ENCODE data around the gene L1CAM.

The L1CAM gene

DNA sequence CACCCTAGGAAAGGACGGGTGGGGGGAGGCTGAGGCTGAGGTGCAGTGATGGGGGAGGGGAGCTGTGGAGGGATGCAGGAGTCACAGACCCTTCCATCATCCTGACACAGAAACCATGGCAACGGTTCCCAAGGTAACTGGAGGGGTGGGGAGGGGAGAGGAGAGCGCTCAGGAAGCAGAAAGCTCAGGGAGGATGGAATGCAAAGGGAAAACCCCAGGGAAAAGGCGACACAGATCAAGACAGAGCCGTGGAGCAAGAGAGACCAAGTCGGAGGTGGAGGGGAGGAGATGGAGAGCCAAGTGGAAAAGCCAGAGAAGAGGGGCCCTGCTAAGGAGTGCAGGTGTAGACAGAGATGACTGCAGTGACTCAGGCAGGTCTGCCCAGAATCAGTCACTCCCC is 14.5 kb downstream of the L1CAM start:
- no peak for DNase-seq (ENCODE audit: low read depth)
- no peak overlapping the region for H3K4me3 ChIP-seq (ENCODE audit: low read depth, low read length)
- TF ChIP-seq, protein P1, sequence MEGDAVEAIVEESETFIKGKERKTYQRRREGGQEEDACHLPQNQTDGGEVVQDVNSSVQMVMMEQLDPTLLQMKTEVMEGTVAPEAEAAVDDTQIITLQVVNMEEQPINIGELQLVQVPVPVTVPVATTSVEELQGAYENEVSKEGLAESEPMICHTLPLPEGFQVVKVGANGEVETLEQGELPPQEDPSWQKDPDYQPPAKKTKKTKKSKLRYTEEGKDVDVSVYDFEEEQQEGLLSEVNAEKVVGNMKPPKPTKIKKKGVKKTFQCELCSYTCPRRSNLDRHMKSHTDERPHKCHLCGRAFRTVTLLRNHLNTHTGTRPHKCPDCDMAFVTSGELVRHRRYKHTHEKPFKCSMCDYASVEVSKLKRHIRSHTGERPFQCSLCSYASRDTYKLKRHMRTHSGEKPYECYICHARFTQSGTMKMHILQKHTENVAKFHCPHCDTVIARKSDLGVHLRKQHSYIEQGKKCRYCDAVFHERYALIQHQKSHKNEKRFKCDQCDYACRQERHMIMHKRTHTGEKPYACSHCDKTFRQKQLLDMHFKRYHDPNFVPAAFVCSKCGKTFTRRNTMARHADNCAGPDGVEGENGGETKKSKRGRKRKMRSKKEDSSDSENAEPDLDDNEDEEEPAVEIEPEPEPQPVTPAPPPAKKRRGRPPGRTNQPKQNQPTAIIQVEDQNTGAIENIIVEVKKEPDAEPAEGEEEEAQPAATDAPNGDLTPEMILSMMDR (IDR thresholded peaks at IDR 0.05; ENCODE audit: low read depth, low read length, missing control alignments) = no peak

DNA sequence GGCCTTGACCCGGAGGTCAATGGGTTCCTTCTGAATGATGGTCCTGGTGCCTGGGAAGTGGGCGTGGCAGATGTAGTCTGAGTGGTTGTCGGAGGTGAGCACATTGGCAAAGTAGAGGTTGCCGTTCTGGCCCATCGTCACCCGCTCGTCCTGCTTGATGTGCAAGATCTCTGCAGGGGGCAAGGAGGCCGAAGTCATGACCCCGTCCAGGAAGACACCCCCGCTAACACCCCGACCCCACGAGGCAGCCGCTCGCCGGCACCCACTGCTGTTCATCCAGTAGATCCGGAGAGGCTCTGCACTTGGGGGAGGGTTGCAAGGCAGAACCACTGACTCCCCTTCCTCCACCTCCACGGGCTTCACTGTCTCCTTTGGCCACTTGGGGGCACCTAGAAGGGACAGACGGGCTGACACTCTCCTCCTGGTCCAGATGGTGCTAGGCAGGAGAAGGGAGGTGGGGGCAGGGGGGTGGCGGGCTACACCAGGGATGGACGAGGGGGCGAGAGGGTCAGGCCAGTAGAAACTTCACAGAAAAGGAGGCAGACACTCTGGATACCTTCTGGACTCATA is 15.1 kb downstream of the L1CAM start:
- no peak overlapping the region for H3K4me3 ChIP-seq (ENCODE audit: low read depth, low read length)

DNA sequence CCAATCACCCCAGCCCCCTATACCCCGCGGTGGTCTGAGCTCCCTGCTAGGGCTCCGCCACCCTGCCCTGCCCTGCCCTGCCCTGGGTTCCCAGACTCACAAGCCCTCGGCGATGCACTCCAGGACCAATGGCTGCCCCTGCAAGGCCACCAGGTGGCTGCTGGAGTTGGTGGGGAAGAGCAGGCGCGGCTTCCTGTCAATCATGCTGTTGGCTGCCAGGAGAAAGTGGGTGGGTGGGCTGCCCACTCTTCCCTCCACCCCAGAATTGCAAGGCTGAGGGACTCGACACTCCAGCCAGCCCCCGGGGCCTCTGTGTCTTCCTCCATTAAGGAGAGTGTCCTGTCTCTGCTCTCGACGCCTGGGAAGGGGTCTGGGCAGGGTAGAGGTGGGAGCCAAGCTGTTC is 15.7 kb downstream of the L1CAM start:
- H3K4me3 ChIP-seq (ENCODE audit: low read depth, low read length) = no peak overlapping the region
- TF ChIP-seq, protein P1 (IDR thresholded peaks at IDR 0.05; ENCODE audit: low read depth, low read length, missing control alignments) = no peak
- no peak for DNase-seq (ENCODE audit: low read depth)

More for the DNA sequence above, 15.1 kb downstream of the L1CAM start:
- TF ChIP-seq, protein P1 (IDR thresholded peaks at IDR 0.05; ENCODE audit: low read depth, low read length, missing control alignments) = no peak
- no peak for DNase-seq (ENCODE audit: low read depth)

DNA sequence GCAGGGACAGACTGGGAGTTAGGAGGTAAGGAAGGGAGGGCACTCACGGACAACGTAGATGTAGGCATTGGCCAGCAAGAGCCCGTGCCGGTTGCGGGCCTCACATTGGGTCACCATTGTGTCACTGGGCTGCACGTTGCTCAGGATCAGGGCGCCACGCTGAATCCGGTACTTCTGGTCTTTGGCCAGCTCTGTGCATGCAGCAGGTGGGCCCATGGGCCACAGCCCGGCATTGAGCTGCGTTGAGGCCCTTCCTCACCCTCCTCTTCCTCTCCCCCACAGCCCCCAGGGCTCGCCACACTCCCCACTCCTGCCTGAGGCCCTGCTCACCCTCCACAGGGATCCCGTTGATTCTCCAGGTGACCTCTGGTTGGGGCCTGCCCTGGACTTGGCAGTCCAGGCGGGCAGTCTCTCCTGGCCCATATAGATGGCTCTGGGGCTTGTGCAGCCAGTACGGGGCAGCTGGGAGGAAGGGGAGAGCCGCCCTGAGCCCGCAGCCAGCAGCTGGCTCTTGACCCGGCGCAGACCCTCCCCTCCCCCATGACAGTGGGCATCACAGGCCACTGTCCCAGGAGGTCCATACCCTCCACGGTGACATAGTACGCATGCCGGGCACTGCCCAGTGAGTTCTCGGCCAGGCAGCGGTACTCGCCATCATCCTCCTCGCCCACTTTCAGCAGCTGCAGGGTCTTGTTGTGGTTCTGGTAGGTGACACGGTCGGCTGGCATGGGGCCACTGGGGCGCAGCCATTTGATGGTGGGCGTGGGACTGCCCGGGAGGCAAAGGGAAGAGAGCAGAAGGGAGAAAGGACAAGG is 16.3 kb downstream of the L1CAM start:
- DNase-seq (ENCODE audit: low read depth) = no peak
- no peak overlapping the region for H3K4me3 ChIP-seq (ENCODE audit: low read depth, low read length)
- TF ChIP-seq, protein P1 (IDR thresholded peaks at IDR 0.05; ENCODE audit: low read depth, low read length, missing control alignments) = no peak

DNA sequence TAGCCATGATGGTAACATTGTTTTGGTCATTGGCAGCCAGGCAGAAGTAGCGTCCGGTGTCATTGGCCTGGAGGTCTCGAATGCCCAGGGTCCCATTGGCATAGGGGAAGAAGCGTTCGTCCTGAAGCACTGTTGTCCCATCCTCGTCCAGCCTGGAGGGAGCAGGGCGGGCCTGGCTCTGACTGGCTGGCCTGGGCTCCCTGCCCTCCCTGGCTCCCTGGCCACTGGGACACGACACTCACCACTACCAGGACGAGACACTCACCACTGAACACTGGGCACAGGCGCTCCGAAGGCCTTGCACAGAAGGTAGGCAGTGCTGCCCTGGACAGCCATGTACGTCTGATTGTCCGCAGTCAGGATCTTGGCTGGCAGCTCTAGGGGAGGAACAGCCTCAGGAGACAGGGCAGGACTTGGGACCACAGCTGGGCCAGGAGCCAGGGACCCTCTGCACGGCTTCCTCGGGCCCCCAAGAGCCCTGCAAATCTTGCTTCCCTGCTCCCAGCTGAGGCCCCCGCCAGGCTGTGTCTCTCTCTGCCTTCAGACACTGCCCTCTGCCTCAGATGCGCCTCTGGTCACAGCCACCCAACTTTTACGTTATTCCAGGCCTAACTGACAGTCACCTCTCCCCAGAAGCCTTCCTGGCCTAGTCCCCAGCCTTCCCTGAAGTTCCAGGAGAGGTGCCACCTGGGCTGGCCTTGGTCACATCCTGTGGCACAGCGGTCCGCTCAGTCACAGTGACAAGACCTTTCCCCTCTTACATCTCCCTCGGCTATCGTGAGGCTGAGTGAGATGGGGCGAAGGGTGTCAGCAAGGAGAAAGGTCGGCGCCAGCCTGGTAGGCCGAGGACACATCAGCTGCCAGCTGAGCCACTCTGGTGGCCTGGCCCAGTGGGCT is 17.1 kb downstream of the L1CAM start:
- TF ChIP-seq, protein P1 (IDR thresholded peaks at IDR 0.05; ENCODE audit: low read depth, low read length, missing control alignments) = no peak
- H3K4me3 ChIP-seq (ENCODE audit: low read depth, low read length) = no peak overlapping the region
- no peak for DNase-seq (ENCODE audit: low read depth)

DNA sequence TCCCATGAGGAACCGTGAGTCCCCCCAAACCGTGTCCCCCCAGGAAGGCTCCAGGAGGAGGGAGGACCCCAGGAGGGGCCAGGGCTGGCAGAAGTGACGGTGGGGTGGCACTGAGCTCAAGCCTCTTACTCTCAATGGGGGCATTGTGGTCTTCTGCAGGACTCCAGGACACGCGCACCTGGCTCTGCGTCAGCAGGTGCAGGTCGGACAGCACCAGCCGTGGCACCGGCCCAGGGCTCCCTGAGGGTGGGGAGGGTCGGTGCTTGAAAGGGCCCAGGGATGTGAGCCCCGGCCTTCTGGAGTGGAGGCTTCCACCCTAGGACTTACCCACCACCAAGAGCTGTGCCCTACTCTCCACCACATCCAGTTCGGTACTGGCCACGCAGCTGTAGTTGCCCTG is 18.3 kb downstream of the L1CAM start:
- DNase-seq (ENCODE audit: low read depth) = no peak
- H3K4me3 ChIP-seq (ENCODE audit: low read depth, low read length) = no peak overlapping the region
- TF ChIP-seq, protein P1 (IDR thresholded peaks at IDR 0.05; ENCODE audit: low read depth, low read length, missing control alignments) = no peak

All from GM12864 (cell line).